Thyroid gland (tissue), 4 donors: ENCODE results near the gene CACNG4. TPM values are rescaled to one million over a fixed set of nuclear protein-coding genes. Genes with fewer than 3 reads are reported as not detected.
"Not testable (repeated sequence)": the region's sequence is repeated elsewhere in the genome, so short reads cannot be mapped to it uniquely, and the experiment has no call there.

Experiments used
- DNase-seq, 2 donors: peaks; one replicate each; pipeline ENCODE4 v3.0.0-alpha.2; 2019
- H3K27ac ChIP-seq, 3 donors: fragments of 200-600 bp; sonication (generic); 1 replicate in 2 of 3; 2 replicates in 1 of 3; pipeline ENCODE4 v1.5.1; 2016 to 2019; ENCODE audit warnings: mild to moderate bottlenecking in 1 of 3, moderate library complexity in 1 of 3
- H3K27me3 ChIP-seq: fragments of 200-600 bp; sonication (generic); one replicate; pipeline ENCODE4 v1.5.1; 2019
- H3K36me3 ChIP-seq, 2 donors: fragments of 200-600 bp; sonication (generic); one replicate each; pipeline ENCODE4 v1.5.1; 2016 to 2019
- H3K4me1 ChIP-seq, 2 donors: fragments of 200-600 bp; sonication (generic); one replicate each; pipeline ENCODE4 v1.5.1; 2017 to 2019
- H3K4me3 ChIP-seq, 3 donors: fragments of 200-600 bp; sonication (generic); replicated peaks in 1 of 3; 1 replicate in 2 of 3; 2 replicates in 1 of 3; pipeline ENCODE4 v1.5.1; 2016; ENCODE audit warnings: mild to moderate bottlenecking in 1 of 3
- H3K9me3 ChIP-seq: fragments of 200-600 bp; sonication (generic); one replicate; pipeline ENCODE4 v1.5.1; 2017
- CTCF ChIP-seq, 6 experiments: fragments of 200-600 bp in 3 of 6; fragments of 450-650 bp in 3 of 6; sonication (generic) in 3 of 6; IDR thresholded peaks; one replicate each; pipeline ENCODE4 v1.5.1; 2016 to 2019; ENCODE audit warnings: antibody characterized with exemption in 6 of 6, mild to moderate bottlenecking in 2 of 6, inconsistent platforms in 1 of 6, moderate library complexity in 1 of 6
- POLR2A ChIP-seq, 2 donors: fragments of 450-650 bp; IDR thresholded peaks; one replicate each; pipeline ENCODE4 v1.6.1; 2017; ENCODE audit warnings: antibody characterized with exemption in 2 of 2, mild to moderate bottlenecking in 2 of 2, moderate library complexity in 1 of 2
- WGBS, 2 donors: methylation state at CpG; one replicate each; pipeline ENCODE4 v1.1.5; 2017; 5-methylcytosine and 5-hydroxymethylcytosine counted together
- intact Hi-C: fragments of 100-400 bp; cut with DNase I; formaldehyde crosslinking; loops from one replicate; pipeline ENCODE4 v1.15.1; 2023
- total RNA-seq, 4 donors: library from RNA; depleted of rRNA; stranded (reverse); fragments of >200 nt; gene quantifications; one replicate each; pipeline ENCODE4 v1.2.3, GENCODE V29; 2016

The CACNG4 gene
- total RNA-seq, 4 donors from 2014 or later = 0.24 TPM; not detected in 3

GRCh38 chr17:66971730-66972441 is 7.4 kb downstream of the CACNG4 start:
- WGBS, 2 donors = 85 to 89% methylated on average over 14 of the region's 15 CpGs
- no peak overlapping the region for H3K4me3 ChIP-seq
- H3K9me3 ChIP-seq = no peaks in the 10 kb centered on the region
- peaks cover 6% of the 10 kb centered on the region for H3K27me3 ChIP-seq
- H3K27ac ChIP-seq = no peak overlapping the region
- intact Hi-C loops = no loop called here
- H3K4me1 ChIP-seq = peaks cover 0 to 4% of the 10 kb centered on the region in 2 donors
- no peaks in the 10 kb centered on the region for H3K36me3 ChIP-seq
- DNase-seq = no peak
- no peak for TF ChIP-seq POLR2A (IDR thresholded peaks at IDR 0.05)
- TF ChIP-seq CTCF (IDR thresholded peaks at IDR 0.05) = no peak

GRCh38 chr17:66972442-66972830 is 7.9 kb downstream of the CACNG4 start:
- H3K36me3 ChIP-seq, H3K9me3 ChIP-seq, intact Hi-C loops, H3K4me1 ChIP-seq, H3K27me3 ChIP-seq, H3K4me3 ChIP-seq, DNase-seq, H3K27ac ChIP-seq: not testable (repeated sequence)
- 59 to 73% methylated on average over 7 to 10 of the region's 10 CpGs for WGBS, 2 donors

- 89 to 94% methylated on average over 3 of the region's 3 CpGs for WGBS, 2 donors
- DNase-seq = no peak
- TF ChIP-seq CTCF (IDR thresholded peaks at IDR 0.05) = no peak
- no peak for TF ChIP-seq POLR2A (IDR thresholded peaks at IDR 0.05)
Measured at GRCh38 chr17:66975188-66975587, 10.7 kb downstream of the CACNG4 start.

GRCh38 chr17:66975614-66976378 is 11.3 kb downstream of the CACNG4 start:
- intact Hi-C loops = no loop called here
- Histone ChIP-seq H3K9me3 (no peaks in the 10 kb centered on the region), H3K27me3 (no peaks in the 10 kb centered on the region), H3K36me3 (no peaks in the 10 kb centered on the region), H3K27ac (no peak overlapping the region), H3K4me1 (peaks cover 3 to 5% of the 10 kb centered on the region in 2 donors), H3K4me3 (no peak overlapping the region)
- DNase-seq = no peak
- TF ChIP-seq CTCF (IDR thresholded peaks at IDR 0.05) = no peak
- no peak for TF ChIP-seq POLR2A (IDR thresholded peaks at IDR 0.05)
- 60 to 69% methylated on average over 12 to 14 of the region's 14 CpGs for WGBS, 2 donors

More at GRCh38 chr17:66975188-66975587, 10.7 kb downstream of the CACNG4 start:
- H3K4me1 ChIP-seq = peaks cover 3 to 5% of the 10 kb centered on the region in 2 donors
- no peak overlapping the region for H3K4me3 ChIP-seq
- intact Hi-C loops = no loop called here
- no peaks in the 10 kb centered on the region for H3K27me3 ChIP-seq
- no peaks in the 10 kb centered on the region for H3K36me3 ChIP-seq
- no peak overlapping the region for H3K27ac ChIP-seq
- H3K9me3 ChIP-seq = no peaks in the 10 kb centered on the region

GRCh38 chr17:66976379-66976663 is 11.8 kb downstream of the CACNG4 start:
- peaks cover 3 to 5% of the 10 kb centered on the region in 2 donors for H3K4me1 ChIP-seq
- no peak overlapping the region for H3K4me3 ChIP-seq
- H3K9me3 ChIP-seq = no peaks in the 10 kb centered on the region
- no peaks in the 10 kb centered on the region for H3K27me3 ChIP-seq
- 55 to 61% methylated on average over 2 of the region's 2 CpGs for WGBS, 2 donors
- DNase-seq = no peak
- intact Hi-C loops = no loop called here
- TF ChIP-seq POLR2A (IDR thresholded peaks at IDR 0.05) (no peak), CTCF (IDR thresholded peaks at IDR 0.05) (no peak)
- H3K27ac ChIP-seq = no peak overlapping the region
- no peaks in the 10 kb centered on the region for H3K36me3 ChIP-seq
